ENCODE measurements around the gene LRMDA. TPM values are rescaled to one million over a fixed set of nuclear protein-coding genes. Genes with fewer than 3 reads are reported as not detected.

Gene LRMDA
- total RNA-seq, 4 donors from 2014 or later = 9.8 to 18.6 (median 15.8) TPM

DNA sequence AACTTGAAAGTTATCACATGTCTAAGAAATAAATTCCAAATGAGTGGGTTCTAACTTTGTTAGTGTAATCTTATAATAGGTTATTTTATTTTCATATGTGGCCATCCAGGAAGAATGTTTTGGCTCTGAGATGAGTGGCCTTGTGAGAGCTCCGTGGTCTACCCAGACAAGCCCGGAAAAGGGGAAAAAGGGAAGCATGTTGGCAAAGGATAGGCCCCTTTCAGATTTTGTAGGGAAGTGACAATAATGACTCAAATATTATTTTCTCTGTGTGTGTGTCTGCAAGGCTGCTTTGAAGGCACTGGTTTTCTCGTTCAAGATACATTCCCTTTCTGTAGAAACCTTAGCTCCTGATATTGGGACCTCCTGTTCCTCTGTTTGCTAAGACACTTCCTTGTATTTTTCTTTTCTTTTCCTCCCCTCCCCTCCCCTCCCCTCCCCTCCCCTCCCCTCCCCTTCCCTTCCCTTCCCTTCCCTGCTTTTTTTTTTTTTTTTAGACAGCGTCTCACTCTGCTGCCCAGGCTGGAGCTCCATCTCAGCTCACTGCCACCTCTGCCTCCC is 240.8 kb downstream of the LRMDA start:
- peaks cover 0 to 12% (median 4%) of the 10 kb centered on the region in 4 donors for H3K4me1 ChIP-seq
- 61 to 70% methylated on average over 4 of the region's 4 CpGs for WGBS, 2 donors
- H3K27me3 ChIP-seq = no peaks in the 10 kb centered on the region
- no peaks in the 10 kb centered on the region for H3K9me3 ChIP-seq
- no peak for DNase-seq (ENCODE audit: low spot score in 2 of 2)
- no peak overlapping the region for H3K4me3 ChIP-seq
- no peak overlapping the region for H3K27ac ChIP-seq
- TF ChIP-seq POLR2A (IDR thresholded peaks at IDR 0.05) (no peak), EP300 (IDR thresholded peaks at IDR 0.05) (no peak)
- TF ChIP-seq, protein P1, sequence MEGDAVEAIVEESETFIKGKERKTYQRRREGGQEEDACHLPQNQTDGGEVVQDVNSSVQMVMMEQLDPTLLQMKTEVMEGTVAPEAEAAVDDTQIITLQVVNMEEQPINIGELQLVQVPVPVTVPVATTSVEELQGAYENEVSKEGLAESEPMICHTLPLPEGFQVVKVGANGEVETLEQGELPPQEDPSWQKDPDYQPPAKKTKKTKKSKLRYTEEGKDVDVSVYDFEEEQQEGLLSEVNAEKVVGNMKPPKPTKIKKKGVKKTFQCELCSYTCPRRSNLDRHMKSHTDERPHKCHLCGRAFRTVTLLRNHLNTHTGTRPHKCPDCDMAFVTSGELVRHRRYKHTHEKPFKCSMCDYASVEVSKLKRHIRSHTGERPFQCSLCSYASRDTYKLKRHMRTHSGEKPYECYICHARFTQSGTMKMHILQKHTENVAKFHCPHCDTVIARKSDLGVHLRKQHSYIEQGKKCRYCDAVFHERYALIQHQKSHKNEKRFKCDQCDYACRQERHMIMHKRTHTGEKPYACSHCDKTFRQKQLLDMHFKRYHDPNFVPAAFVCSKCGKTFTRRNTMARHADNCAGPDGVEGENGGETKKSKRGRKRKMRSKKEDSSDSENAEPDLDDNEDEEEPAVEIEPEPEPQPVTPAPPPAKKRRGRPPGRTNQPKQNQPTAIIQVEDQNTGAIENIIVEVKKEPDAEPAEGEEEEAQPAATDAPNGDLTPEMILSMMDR (IDR thresholded peaks at IDR 0.05) = no peak
- no peaks in the 10 kb centered on the region for H3K36me3 ChIP-seq

- Histone ChIP-seq H3K27me3 (no peaks in the 10 kb centered on the region), H3K4me3 (no peak overlapping the region), H3K9me3 (no peaks in the 10 kb centered on the region), H3K4me1 (peaks cover 0 to 19% (median 4%) of the 10 kb centered on the region in 4 donors), H3K36me3 (no peaks in the 10 kb centered on the region), H3K27ac (no peak overlapping the region)
- 52 to 55% methylated on average over 4 of the region's 4 CpGs for WGBS, 2 donors
- TF ChIP-seq, protein P1 (IDR thresholded peaks at IDR 0.05) = no peak
- TF ChIP-seq POLR2A (IDR thresholded peaks at IDR 0.05) (no peak), EP300 (IDR thresholded peaks at IDR 0.05) (no peak)
- DNase-seq (ENCODE audit: low spot score in 2 of 2) = no peak
Measured at GRCh38 chr10:75672842-75673241, 241.4 kb downstream of the LRMDA start.

DNA sequence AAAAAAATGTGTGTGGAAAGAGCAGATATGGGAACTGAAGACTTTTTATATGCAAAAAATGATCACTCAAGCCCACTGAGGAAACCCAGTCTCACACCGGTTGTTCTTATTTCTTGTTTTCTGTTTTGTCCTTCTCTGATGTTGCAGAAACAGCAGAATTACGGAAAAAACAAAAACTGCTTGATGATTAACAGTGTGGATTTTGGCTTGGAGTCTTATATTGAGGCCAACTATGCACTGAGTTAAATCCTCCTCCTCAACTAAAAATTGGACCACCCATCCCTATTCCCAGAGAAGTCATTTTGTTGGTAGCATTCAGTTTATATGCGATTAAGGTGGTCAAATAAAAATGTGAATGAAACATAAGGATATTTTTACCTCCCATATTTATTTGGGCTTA is 246.1 kb downstream of the LRMDA start:
- TF ChIP-seq POLR2A (IDR thresholded peaks at IDR 0.05) (no peak), EP300 (IDR thresholded peaks at IDR 0.05) (no peak)
- TF ChIP-seq, protein P1 (IDR thresholded peaks at IDR 0.05) = no peak
- Histone ChIP-seq H3K4me3 (no peak overlapping the region), H3K27ac (no peak overlapping the region), H3K27me3 (no peaks in the 10 kb centered on the region), H3K4me1 (peaks cover 0 to 22% (median 4%) of the 10 kb centered on the region in 4 donors), H3K9me3 (no peaks in the 10 kb centered on the region), H3K36me3 (no peaks in the 10 kb centered on the region)
- 27 to 44% methylated on average over 3 of the region's 3 CpGs for WGBS, 2 donors
- DNase-seq (ENCODE audit: low spot score in 2 of 2) = no peak

- H3K27me3 ChIP-seq = no peaks in the 10 kb centered on the region
- WGBS, 2 donors = 91 to 92% methylated on average over 4 of the region's 4 CpGs
Measured at GRCh38 chr10:75678527-75678926, 247.1 kb downstream of the LRMDA start.

GRCh38 chr10:75679536-75679935 is 248.1 kb downstream of the LRMDA start:
- H3K4me1 ChIP-seq = peaks cover 0 to 23% (median 4%) of the 10 kb centered on the region in 4 donors
- TF ChIP-seq POLR2A (IDR thresholded peaks at IDR 0.05) (no peak), EP300 (IDR thresholded peaks at IDR 0.05) (no peak)
- TF ChIP-seq, protein P1 (IDR thresholded peaks at IDR 0.05) = no peak
- no peaks in the 10 kb centered on the region for H3K36me3 ChIP-seq
- no peak overlapping the region for H3K27ac ChIP-seq
- no peak for DNase-seq (ENCODE audit: low spot score in 2 of 2)
- no peak overlapping the region for H3K4me3 ChIP-seq
- no peaks in the 10 kb centered on the region for H3K27me3 ChIP-seq
- WGBS, 2 donors = 90 to 94% methylated on average over 2 of the region's 2 CpGs
- no peaks in the 10 kb centered on the region for H3K9me3 ChIP-seq

More at GRCh38 chr10:75678527-75678926, 247.1 kb downstream of the LRMDA start:
- Histone ChIP-seq H3K4me3 (no peak overlapping the region), H3K4me1 (peaks cover 0 to 23% (median 4%) of the 10 kb centered on the region in 4 donors), H3K36me3 (no peaks in the 10 kb centered on the region), H3K9me3 (no peaks in the 10 kb centered on the region), H3K27ac (no peak overlapping the region)
- TF ChIP-seq, protein P1 (IDR thresholded peaks at IDR 0.05) = no peak
- no peak for TF ChIP-seq POLR2A (IDR thresholded peaks at IDR 0.05)
- TF ChIP-seq EP300 (IDR thresholded peaks at IDR 0.05) = no peak
- no peak for DNase-seq (ENCODE audit: low spot score in 2 of 2)

Measured in tibial nerve (tissue), 4 donors.